ENCODE data around the gene GAL3ST2. TPM values are rescaled to one million over a fixed set of nuclear protein-coding genes. Genes with fewer than 3 reads are reported as not detected.
A peak's percentile ranks its signal among the peaks of the same experiment; 100 is the strongest.
"Not testable (repeated sequence)": the region's sequence is repeated elsewhere in the genome, so short reads cannot be mapped to it uniquely, and the experiment has no call there.

GAL3ST2 gene
- total RNA-seq, 4 donors from 2014 or later = 50.8 to 364 (median 76.0) TPM

- no peak overlapping the region for H3K4me3 ChIP-seq
- intact Hi-C loops (cut with DNase I; ENCODE audit: low total_unique reads) = loop anchor here (2.0 kb wide), 1 partner anchor 880 kb away; no protein-coding TSS in a partner anchor
- no peak for DNase-seq
- 59 to 84% methylated on average over 4 to 12 of the region's 12 CpGs for WGBS, 2 donors (ENCODE audit: low coverage in 1 of 2)
- in situ Hi-C loops (cut with MboI; ENCODE audit: low pct_ligation_motif_present in 1 of 4, low pct_unique_long_range_greater_than_20kb in 1 of 4, low sequenced_read_pairs in 3 of 4) = no loop called here
- TF ChIP-seq POLR2A (IDR thresholded peaks at IDR 0.05) = no peak
- TF ChIP-seq EP300 (IDR thresholded peaks at IDR 0.05; ENCODE audit: low read depth) = no peak
- TF ChIP-seq POLR2AphosphoS5 (IDR thresholded peaks at IDR 0.05) = no peak
- no peak for TF ChIP-seq CTCF (IDR thresholded peaks at IDR 0.05)
- no peaks in the 10 kb centered on the region for H3K27me3 ChIP-seq
- H3K9me3 ChIP-seq = no peaks in the 10 kb centered on the region
- H3K36me3 ChIP-seq = no peaks in the 10 kb centered on the region
- peaks cover 3 to 10% (median 9%) of the 10 kb centered on the region in 4 donors for H3K4me1 ChIP-seq
- H3K27ac ChIP-seq = no peak overlapping the region
Observed at GRCh38 chr2:241730671-241731293, 45.8 kb upstream of the GAL3ST2 start.

DNA sequence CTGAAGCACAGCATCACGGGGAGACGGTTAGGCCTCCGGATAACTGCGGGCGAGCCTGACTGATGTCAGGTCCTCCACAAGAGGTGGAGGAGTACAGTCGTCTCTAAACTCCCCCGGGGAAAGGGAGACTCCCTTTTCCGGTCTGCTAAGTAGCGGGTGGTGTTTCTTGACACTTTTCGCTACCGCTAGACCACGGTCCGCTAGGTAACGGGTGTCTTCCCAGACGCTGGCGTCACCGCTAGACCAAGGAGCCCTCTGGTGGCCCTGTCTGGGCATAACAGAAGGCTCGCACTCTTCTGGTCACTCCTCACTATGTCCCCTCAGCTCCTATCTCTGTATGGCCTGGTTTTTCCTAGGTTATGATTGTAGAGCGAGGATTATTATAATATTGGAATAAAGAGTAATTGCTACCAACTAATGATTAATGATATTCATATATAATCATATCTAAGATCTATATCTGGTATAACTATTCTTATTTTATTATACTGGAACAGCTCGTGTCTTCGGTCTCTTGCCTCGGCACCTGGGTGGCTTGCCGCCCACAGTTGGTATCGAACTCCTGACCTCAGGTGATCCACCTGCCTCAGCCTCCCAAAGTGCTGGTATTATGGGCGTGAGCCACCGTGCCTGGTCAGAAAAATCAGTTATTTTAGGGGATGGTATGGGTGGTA lies 44.0 kb upstream of the GAL3ST2 start:
- H3K9me3 ChIP-seq; intact Hi-C loops (cut with DNase I; ENCODE audit: low total_unique reads); in situ Hi-C loops (cut with MboI; ENCODE audit: low pct_ligation_motif_present in 1 of 4, low pct_unique_long_range_greater_than_20kb in 1 of 4, low sequenced_read_pairs in 3 of 4); H3K36me3 ChIP-seq; H3K27ac ChIP-seq; H3K27me3 ChIP-seq: not testable (repeated sequence)
- Histone ChIP-seq H3K4me3 (peak overlapping the region in 1 of 4 donors; percentile 21), H3K4me1 (peaks cover 3 to 15% (median 13%) of the 10 kb centered on the region in 4 donors)
- peak; percentile 49 to 71 (median 57) for TF ChIP-seq CTCF (IDR thresholded peaks at IDR 0.05)
- DNase-seq = peak; percentile 75
- WGBS, 2 donors (ENCODE audit: low coverage in 1 of 2) = 42 to 67% methylated on average over 9 to 26 of the region's 26 CpGs

DNA sequence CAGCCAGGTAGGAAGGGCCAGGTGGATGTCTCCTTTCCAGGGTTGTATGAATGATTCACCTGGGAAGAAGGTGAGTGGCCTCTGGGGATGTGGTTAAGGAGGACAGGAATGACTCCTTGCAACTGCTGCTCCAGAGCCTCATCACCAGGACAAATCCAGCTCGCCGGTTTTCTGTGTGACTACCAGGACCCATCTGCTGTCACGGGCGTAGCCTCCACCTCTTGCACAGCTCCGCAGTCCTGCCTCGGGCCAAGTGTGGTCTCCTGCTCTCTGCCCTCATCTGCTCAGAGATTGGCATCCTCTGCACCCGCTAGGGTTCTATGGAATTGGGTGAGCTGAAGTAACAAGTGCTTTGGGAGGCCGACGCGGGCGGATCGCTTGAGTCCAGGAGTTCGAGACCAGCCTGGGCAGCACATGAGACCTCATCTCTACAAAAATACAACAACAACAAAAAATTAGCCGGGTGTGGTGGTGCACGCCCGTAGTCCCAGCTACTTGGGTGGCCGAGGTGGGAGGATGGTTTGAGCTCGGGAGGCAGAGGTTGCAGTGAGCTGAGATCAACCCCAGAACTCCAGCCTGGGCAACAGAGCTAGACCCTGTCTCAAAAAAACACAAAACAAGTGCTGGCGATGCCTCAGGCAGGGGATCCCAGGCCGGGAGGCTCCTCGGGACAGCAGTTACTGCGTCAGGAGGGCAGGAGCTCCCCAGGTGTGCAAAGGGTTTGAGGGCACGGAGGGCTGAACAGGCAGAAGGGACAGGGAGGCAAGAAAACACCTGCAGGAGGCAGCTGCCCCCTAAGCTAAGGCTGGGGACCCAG lies 43.0 kb upstream of the GAL3ST2 start:
- H3K36me3 ChIP-seq = no peaks in the 10 kb centered on the region
- no peaks in the 10 kb centered on the region for H3K27me3 ChIP-seq
- peak overlapping the region; percentile 94 to 97 (median 96) for H3K27ac ChIP-seq
- in situ Hi-C loops (cut with MboI; ENCODE audit: low pct_ligation_motif_present in 1 of 4, low pct_unique_long_range_greater_than_20kb in 1 of 4, low sequenced_read_pairs in 3 of 4) = no loop called here
- H3K4me3 ChIP-seq = peak overlapping the region; percentile 33 to 91 (median 75)
- intact Hi-C loops (cut with DNase I; ENCODE audit: low total_unique reads) = no loop called here
- peaks cover 3 to 15% (median 13%) of the 10 kb centered on the region in 4 donors for H3K4me1 ChIP-seq
- no peak for DNase-seq
- H3K9me3 ChIP-seq = no peaks in the 10 kb centered on the region
- 53 to 83% methylated on average over 2 to 23 of the region's 23 CpGs for WGBS, 2 donors (ENCODE audit: low coverage in 1 of 2)
- TF ChIP-seq POLR2AphosphoS5 (IDR thresholded peaks at IDR 0.05) (no peak), CTCF (IDR thresholded peaks at IDR 0.05) (no peak), POLR2A (IDR thresholded peaks at IDR 0.05) (no peak), EP300 (IDR thresholded peaks at IDR 0.05; ENCODE audit: low read depth) (no peak)

- 0% methylated on average over 2 to 4 of the region's 25 CpGs for WGBS, 2 donors (ENCODE audit: low coverage in 1 of 2)
- intact Hi-C loops (cut with DNase I; ENCODE audit: low total_unique reads) = no loop called here
- no peak for DNase-seq
- Histone ChIP-seq H3K27ac (peak overlapping the region; percentile 94 to 97 (median 96)), H3K9me3 (no peaks in the 10 kb centered on the region), H3K27me3 (no peaks in the 10 kb centered on the region), H3K36me3 (no peaks in the 10 kb centered on the region), H3K4me1 (peaks cover 3 to 15% (median 13%) of the 10 kb centered on the region in 4 donors), H3K4me3 (peak overlapping the region; percentile 33 to 91 (median 75))
- TF ChIP-seq POLR2A (IDR thresholded peaks at IDR 0.05) (peak; percentile 26), POLR2AphosphoS5 (IDR thresholded peaks at IDR 0.05) (peak in 1 of 3 donors; percentile 22), EP300 (IDR thresholded peaks at IDR 0.05; ENCODE audit: low read depth) (no peak)
- in situ Hi-C loops (cut with MboI; ENCODE audit: low pct_ligation_motif_present in 1 of 4, low pct_unique_long_range_greater_than_20kb in 1 of 4, low sequenced_read_pairs in 3 of 4) = no loop called here
Observed at GRCh38 chr2:241734208-241734466, 42.5 kb upstream of the GAL3ST2 start.
